CD8-positive, alpha-beta memory T cell (primary cell): ENCODE results near the gene ZFHX3. TPM values are rescaled to one million over a fixed set of nuclear protein-coding genes. Genes with fewer than 3 reads are reported as not detected.

ENCODE experiments used
- CTCF ChIA-PET: fragments of 350-600 bp; sonication (Branson Sonifier 250); formaldehyde crosslinking; loops from one replicate; lab custom pipeline; 2021; ENCODE audit warnings: antibody characterized with exemption; lab: Charles Lee
- POLR2A ChIA-PET: fragments of 350-600 bp; sonication (Branson Sonifier 250); formaldehyde crosslinking; loops from one replicate; lab custom pipeline; 2021; ENCODE audit warnings: antibody characterized with exemption; lab: Charles Lee
- DNase-seq, 5 donors: peaks; one replicate each; pipeline versions ENCODE4 v3.0.0 to v3.0.0-alpha.2; 2020 to 2022; ENCODE audit warnings: mixed read lengths in 1 of 5
- H3K27ac ChIP-seq: one replicate; pipeline ENCODE4 v1.7.0; 2013; ENCODE audit warnings: low read depth, mild to moderate bottlenecking, low read length, moderate library complexity
- H3K27me3 ChIP-seq: 2 replicates; pipeline ENCODE4 v1.7.0; 2013; ENCODE audit warnings: low read length, mild to moderate bottlenecking; ENCODE audit not compliant: insufficient read depth, poor library complexity, severe bottlenecking
- H3K36me3 ChIP-seq: 2 replicates; pipeline ENCODE4 v1.7.0; 2013; ENCODE audit warnings: mild to moderate bottlenecking, low read length, moderate library complexity; ENCODE audit not compliant: insufficient read depth
- H3K4me1 ChIP-seq: 2 replicates; pipeline ENCODE4 v1.7.0; 2013; ENCODE audit warnings: mild to moderate bottlenecking, low read length, moderate library complexity; ENCODE audit not compliant: insufficient read depth
- H3K4me3 ChIP-seq: 2 replicates; pipeline ENCODE4 v1.7.0; 2013; ENCODE audit warnings: mild to moderate bottlenecking, low read length
- H3K9me3 ChIP-seq: 2 replicates; pipeline ENCODE4 v1.7.0; 2013; ENCODE audit warnings: mild to moderate bottlenecking, low read length
- H3K27ac Mint-ChIP-seq, 8 donors: one replicate each; pipeline ENCODE4 v1.8.0; 2020 to 2021; ENCODE audit warnings: mixed read lengths in 8 of 8, mild to moderate bottlenecking in 6 of 8, inconsistent platforms in 3 of 8, moderate library complexity in 3 of 8
- H3K27me3 Mint-ChIP-seq, 2 donors: one replicate each; pipeline ENCODE4 v1.8.0; 2020 to 2021; ENCODE audit warnings: mixed read lengths in 2 of 2, mild to moderate bottlenecking in 1 of 2, moderate library complexity in 1 of 2
- H3K36me3 Mint-ChIP-seq, 3 donors: one replicate each; pipeline ENCODE4 v1.8.0; 2020 to 2021; ENCODE audit warnings: mixed read lengths in 3 of 3, inconsistent platforms in 1 of 3, mild to moderate bottlenecking in 1 of 3
- H3K4me1 Mint-ChIP-seq, 3 donors: one replicate each; pipeline ENCODE4 v1.8.0; 2020 to 2021; ENCODE audit warnings: mixed read lengths in 3 of 3, inconsistent platforms in 1 of 3, mild to moderate bottlenecking in 1 of 3
- H3K4me3 Mint-ChIP-seq, 7 donors: one replicate each; pipeline ENCODE4 v1.8.0; 2020 to 2021; ENCODE audit warnings: mixed read lengths in 7 of 7, mild to moderate bottlenecking in 6 of 7, moderate library complexity in 4 of 7, inconsistent platforms in 2 of 7
- H3K9me3 Mint-ChIP-seq, 5 donors: one replicate each; pipeline ENCODE4 v1.8.0; 2020 to 2022; ENCODE audit warnings: mixed read lengths in 5 of 5, mild to moderate bottlenecking in 3 of 5, moderate library complexity in 2 of 5, inconsistent platforms in 1 of 5
- polyA plus RNA-seq: library from polyadenylated mRNA; unstranded; fragments of 300-500 nt; fragmentation: Illumina TruSeq; gene quantifications from one replicate; pipeline ENCODE4 v1.2.3, GENCODE V29; 2021
- total RNA-seq, 2 experiments: library from RNA; stranded (reverse); gene quantifications; one replicate each; pipeline ENCODE4 v1.2.3, GENCODE V29; 2021

The ZFHX3 gene
- total and polyA plus RNA-seq, 3 experiments from 2014 or later = 0.13 to 0.22 (median 0.20) TPM

DNA sequence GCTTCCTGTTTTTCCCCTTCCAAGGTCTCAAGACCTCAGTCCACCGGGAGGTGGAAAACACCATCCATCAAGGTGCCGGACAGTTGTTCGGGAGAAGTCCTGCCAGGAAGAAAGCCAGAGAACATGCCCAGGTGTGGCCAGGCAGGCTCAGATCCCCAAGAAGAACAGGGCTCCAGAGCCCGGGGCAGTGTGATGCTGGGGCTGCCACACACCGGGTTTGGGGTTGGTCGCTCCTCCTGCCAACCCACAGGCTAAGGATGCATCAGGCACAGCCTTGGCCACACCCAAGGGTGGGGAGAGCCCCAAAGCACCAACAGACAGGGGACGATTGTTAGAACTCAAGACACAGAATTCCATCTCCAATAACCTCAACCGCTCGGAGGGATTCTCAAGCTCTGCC, 19.7 kb downstream of the ZFHX3 start:
- Mint-ChIP-seq H3K27ac (no peak overlapping the region), H3K36me3 (no peaks in the 10 kb centered on the region), H3K27me3 (peaks cover 5 to 15% of the 10 kb centered on the region in 2 donors), H3K4me3 (no peak overlapping the region), H3K4me1 (no peaks in the 10 kb centered on the region), H3K9me3 (peaks cover 0 to 5% (median 0%) of the 10 kb centered on the region in 5 donors)
- no peak for DNase-seq
- Histone ChIP-seq H3K4me3 (no peak overlapping the region), H3K27ac (no peak overlapping the region), H3K4me1 (no peaks in the 10 kb centered on the region), H3K27me3 (no peaks in the 10 kb centered on the region), H3K36me3 (no peaks in the 10 kb centered on the region), H3K9me3 (no peaks in the 10 kb centered on the region)
- ChIA-PET CTCF (no interaction called here), POLR2A (no interaction called here)

DNA sequence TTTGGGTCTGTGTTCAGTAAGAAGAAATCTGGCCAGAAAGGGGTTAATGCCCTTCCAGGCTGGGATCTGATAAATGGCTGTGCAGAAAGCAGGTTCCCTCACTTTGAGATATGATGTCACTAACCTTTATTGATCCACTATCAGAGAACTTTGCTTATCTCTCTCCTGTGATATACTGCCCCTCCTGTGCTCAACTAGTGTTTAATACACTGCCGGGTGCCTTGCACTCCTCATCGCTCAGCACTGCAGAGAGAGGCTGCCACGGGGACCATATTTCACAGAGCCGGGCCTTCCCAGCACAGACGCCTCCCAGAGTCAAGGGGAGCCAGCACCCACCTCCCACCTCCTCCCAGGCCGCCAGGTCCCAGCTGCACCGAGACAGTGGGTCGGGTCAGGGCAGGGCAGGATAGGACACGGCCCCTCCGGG, 20.2 kb downstream of the ZFHX3 start:
- Mint-ChIP-seq H3K9me3 (peaks cover 0 to 5% (median 0%) of the 10 kb centered on the region in 5 donors), H3K27me3 (peaks cover 5 to 15% of the 10 kb centered on the region in 2 donors), H3K4me3 (no peak overlapping the region), H3K4me1 (no peaks in the 10 kb centered on the region), H3K27ac (no peak overlapping the region), H3K36me3 (no peaks in the 10 kb centered on the region)
- Histone ChIP-seq H3K27me3 (no peaks in the 10 kb centered on the region), H3K9me3 (no peaks in the 10 kb centered on the region), H3K4me3 (no peak overlapping the region), H3K36me3 (no peaks in the 10 kb centered on the region), H3K27ac (no peak overlapping the region), H3K4me1 (no peaks in the 10 kb centered on the region)
- POLR2A ChIA-PET = no interaction called here
- DNase-seq = no peak
- CTCF ChIA-PET = no interaction called here

DNA sequence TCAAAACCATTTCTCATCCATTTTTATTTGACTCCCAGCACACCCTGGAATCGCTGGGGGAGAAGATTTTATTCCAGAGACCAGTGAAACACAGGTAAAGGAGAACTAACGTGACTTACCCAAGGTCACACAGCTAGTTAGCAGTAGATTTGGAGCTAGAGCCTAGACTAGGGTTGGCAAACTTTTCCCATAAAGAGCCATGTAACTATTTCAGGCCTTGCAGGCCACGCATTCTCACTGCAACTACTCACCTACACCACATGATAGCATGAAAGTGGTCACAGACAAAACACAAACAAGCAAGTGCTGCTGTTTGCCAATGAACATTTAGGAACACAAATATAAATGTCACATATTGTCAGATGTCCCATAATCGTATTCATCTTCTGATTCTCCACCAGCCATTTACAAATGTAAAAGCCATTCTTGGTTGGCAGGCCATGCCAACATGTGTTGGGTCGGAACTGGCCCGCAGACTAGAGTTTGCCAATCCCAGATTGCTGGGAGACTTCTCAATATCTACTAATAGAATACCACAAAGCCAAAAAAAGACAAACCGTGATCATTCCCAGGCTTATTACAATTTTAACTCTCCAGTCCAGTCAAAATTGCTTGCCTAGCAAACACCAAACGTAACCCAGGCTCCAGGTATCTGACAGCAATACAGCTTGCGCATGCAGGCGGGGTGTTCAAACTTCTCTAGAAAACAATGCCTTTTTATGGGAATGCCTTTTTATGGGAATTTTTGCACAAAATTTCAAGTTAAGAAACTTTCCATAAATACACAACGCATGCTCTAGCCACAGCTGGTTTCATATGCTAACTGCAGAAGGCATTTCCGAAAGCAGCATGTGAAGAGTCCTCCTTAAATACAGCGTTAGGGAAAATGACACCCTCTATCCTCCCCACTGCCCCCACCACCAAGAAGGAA, 20.9 kb downstream of the ZFHX3 start:
- H3K27ac Mint-ChIP-seq = no peak overlapping the region
- Histone ChIP-seq H3K4me3 (no peak overlapping the region), H3K4me1 (no peaks in the 10 kb centered on the region), H3K27me3 (no peaks in the 10 kb centered on the region), H3K36me3 (no peaks in the 10 kb centered on the region), H3K27ac (no peak overlapping the region), H3K9me3 (no peaks in the 10 kb centered on the region)
- no peaks in the 10 kb centered on the region for H3K36me3 Mint-ChIP-seq
- POLR2A ChIA-PET = no interaction called here
- H3K9me3 Mint-ChIP-seq = peaks cover 0 to 5% (median 0%) of the 10 kb centered on the region in 5 donors
- H3K27me3 Mint-ChIP-seq = peaks cover 0 to 15% of the 10 kb centered on the region in 2 donors
- CTCF ChIA-PET = no interaction called here
- DNase-seq = no peak
- H3K4me1 Mint-ChIP-seq = no peaks in the 10 kb centered on the region
- no peak overlapping the region for H3K4me3 Mint-ChIP-seq

DNA sequence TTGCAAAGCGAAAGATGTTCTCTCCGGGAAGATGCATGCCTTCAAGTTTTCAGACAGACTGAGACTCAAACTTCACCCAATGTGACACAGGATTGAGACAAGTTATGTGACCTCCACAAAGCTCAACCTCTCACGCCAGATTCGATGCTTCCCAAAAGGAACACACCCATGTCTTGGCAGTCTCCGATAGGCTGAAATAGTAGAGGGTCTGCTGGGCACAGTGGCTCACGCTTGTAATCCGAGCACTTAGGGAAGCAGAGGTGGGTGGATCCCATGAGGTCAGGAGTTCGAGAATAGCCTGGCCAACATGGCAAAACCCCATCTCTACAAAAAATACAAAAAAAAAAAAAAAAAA, 22.1 kb downstream of the ZFHX3 start:
- Histone ChIP-seq H3K27me3 (no peaks in the 10 kb centered on the region), H3K36me3 (no peaks in the 10 kb centered on the region), H3K9me3 (no peaks in the 10 kb centered on the region), H3K4me3 (no peak overlapping the region), H3K4me1 (no peaks in the 10 kb centered on the region), H3K27ac (no peak overlapping the region)
- Mint-ChIP-seq H3K4me3 (no peak overlapping the region), H3K27ac (no peak overlapping the region), H3K36me3 (no peaks in the 10 kb centered on the region), H3K9me3 (peaks cover 0 to 2% (median 0%) of the 10 kb centered on the region in 5 donors), H3K27me3 (peaks cover 0 to 11% of the 10 kb centered on the region in 2 donors), H3K4me1 (no peaks in the 10 kb centered on the region)
- POLR2A ChIA-PET = no interaction called here
- CTCF ChIA-PET = no interaction called here
- DNase-seq = no peak

DNA sequence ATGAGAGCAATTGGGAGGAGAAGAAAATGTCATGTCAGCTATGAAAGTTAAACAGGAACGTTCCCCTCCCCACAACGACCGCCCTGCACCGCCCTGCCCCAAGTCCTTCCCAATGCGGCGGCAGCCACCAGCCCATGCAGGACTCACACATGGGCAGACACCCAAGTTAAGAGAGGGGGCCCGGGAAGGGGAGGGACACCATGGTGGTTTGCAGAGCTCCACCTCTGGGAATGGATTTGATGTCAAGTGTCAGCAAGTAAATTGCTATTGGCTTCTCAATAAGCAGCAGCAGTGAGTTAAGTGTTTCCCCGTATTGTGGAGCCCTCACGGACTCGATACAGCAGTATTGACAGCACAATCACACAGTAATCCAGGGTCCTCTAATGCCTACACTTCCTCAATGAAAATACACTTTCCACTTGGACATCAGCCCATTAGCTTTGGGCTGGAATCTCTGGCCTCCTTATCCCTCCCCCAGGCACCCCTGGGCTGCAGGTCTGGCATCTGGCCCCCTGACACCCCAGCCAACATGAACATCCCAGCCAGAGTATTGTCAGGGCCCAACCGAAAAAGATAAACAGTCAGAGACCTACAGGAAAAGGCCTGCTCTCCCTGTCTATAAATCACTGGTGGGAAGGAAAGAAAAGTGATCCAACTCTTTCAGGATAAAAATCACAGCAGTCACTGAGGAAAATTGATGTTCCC, 22.6 kb downstream of the ZFHX3 start:
- no peaks in the 10 kb centered on the region for H3K36me3 ChIP-seq
- CTCF ChIA-PET = no interaction called here
- no peaks in the 10 kb centered on the region for H3K27me3 ChIP-seq
- no peaks in the 10 kb centered on the region for H3K4me1 ChIP-seq
- Mint-ChIP-seq H3K27ac (no peak overlapping the region), H3K9me3 (peaks cover 0 to 3% (median 0%) of the 10 kb centered on the region in 5 donors), H3K4me3 (no peak overlapping the region), H3K27me3 (peaks cover 0 to 9% of the 10 kb centered on the region in 2 donors), H3K4me1 (no peaks in the 10 kb centered on the region), H3K36me3 (no peaks in the 10 kb centered on the region)
- POLR2A ChIA-PET = no interaction called here
- H3K27ac ChIP-seq = no peak overlapping the region
- no peak for DNase-seq
- no peaks in the 10 kb centered on the region for H3K9me3 ChIP-seq
- H3K4me3 ChIP-seq = no peak overlapping the region

DNA sequence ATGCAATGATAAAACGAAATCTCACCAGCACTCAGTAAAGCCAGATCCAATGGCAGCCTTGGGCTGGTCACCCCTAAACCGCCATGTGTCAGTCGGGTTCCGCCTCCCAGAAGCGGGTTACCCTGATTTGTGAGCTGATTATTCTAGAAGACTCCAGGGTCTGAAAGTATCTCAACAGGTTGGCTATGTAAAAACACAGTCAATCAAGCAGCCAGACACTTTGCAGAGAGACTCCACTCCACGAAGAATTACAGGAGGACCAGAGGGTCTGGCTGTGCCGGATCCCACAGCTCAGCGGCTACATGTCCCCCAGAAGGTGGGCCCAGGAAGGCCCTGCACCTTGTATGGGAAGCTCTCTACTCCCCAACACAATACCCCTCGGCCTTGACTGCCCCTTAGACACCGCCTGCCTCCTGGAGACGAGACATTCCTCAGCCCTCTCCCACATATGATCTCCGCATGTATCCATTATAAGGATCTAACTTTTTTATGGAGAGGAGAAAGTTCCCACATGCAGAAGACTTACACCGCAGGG, 23.3 kb downstream of the ZFHX3 start:
- Histone ChIP-seq H3K27ac (no peak overlapping the region), H3K36me3 (no peaks in the 10 kb centered on the region), H3K9me3 (no peaks in the 10 kb centered on the region), H3K4me1 (no peaks in the 10 kb centered on the region), H3K4me3 (no peak overlapping the region), H3K27me3 (no peaks in the 10 kb centered on the region)
- DNase-seq = no peak
- Mint-ChIP-seq H3K27ac (no peak overlapping the region), H3K4me1 (no peaks in the 10 kb centered on the region), H3K9me3 (peaks cover 0 to 6% (median 0%) of the 10 kb centered on the region in 5 donors), H3K4me3 (no peak overlapping the region), H3K36me3 (no peaks in the 10 kb centered on the region), H3K27me3 (peaks cover 0 to 4% of the 10 kb centered on the region in 2 donors)
- ChIA-PET POLR2A (no interaction called here), CTCF (no interaction called here)

DNA sequence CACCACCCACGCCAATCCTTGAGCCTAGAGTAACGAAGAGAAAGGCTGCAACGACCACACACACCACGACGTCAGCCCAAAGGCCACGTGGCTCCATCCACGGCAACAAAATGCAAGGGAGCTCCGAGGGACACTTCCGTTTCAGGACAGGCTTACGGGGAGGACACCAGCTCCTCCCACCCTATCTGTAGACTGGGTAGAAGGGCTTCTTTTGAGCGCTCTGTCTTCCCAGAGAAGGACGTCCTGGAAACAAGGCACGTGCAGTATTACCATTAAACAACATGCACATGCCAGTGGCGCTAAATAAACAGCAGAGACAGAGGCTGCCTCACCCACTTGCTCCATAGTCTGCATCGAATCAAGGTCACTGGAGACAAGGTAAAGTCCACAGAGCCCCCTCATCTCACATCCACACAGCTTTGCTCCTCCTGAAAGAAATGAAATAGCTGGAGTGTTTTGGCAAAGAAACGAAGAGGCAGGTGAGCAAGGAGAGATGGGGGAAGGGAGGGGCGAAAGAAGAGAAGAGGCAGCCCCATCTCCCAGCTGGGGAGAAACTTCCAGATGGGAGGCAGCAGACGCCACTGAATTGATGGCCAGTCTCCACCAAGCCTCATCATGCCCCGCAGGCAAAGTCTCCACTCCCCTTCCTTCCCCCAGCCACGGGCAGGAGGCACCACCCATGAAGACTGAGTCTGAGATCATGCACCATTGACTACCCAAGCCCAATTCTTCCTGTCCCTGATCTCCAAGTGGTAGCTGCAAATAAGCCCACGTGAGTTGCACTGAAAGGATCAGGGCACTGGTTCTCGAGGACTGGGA, 24.0 kb downstream of the ZFHX3 start:
- POLR2A ChIA-PET = no interaction called here

More for the DNA sequence above, 24.0 kb downstream of the ZFHX3 start:
- Mint-ChIP-seq H3K27ac (no peak overlapping the region), H3K4me1 (no peaks in the 10 kb centered on the region), H3K36me3 (no peaks in the 10 kb centered on the region), H3K4me3 (no peak overlapping the region), H3K27me3 (peaks cover 0 to 4% of the 10 kb centered on the region in 2 donors), H3K9me3 (peaks cover 0 to 6% (median 0%) of the 10 kb centered on the region in 5 donors)
- CTCF ChIA-PET = no interaction called here
- Histone ChIP-seq H3K4me1 (no peaks in the 10 kb centered on the region), H3K27me3 (no peaks in the 10 kb centered on the region), H3K9me3 (no peaks in the 10 kb centered on the region), H3K36me3 (no peaks in the 10 kb centered on the region), H3K27ac (no peak overlapping the region), H3K4me3 (no peak overlapping the region)
- no peak for DNase-seq
